HepG2 (cell line): Measurements from ENCODE around the gene RPRD2. TPM values are rescaled to one million over a fixed set of nuclear protein-coding genes. Genes with fewer than 3 reads are reported as not detected.

Source experiments
- ARNT ChIP-seq: fragments of 450-650 bp; IDR thresholded peaks from 2 replicates; pipeline ENCODE4 v1.6.1; 2017
- FOXM1 ChIP-seq: sonication (generic); formaldehyde crosslinking; IDR thresholded peaks from 2 replicates; pipeline ENCODE4 v1.5.0; 2020; ENCODE audit warnings: missing genetic modification reagents
- IKZF1 ChIP-seq: fragments of 450-650 bp; IDR thresholded peaks from 2 replicates; pipeline ENCODE4 v1.7.1; 2016
- MYNN ChIP-seq: sonication (generic); formaldehyde crosslinking; IDR thresholded peaks from 2 replicates; pipeline ENCODE4 v1.4.0; 2020; ENCODE audit warnings: mild to moderate bottlenecking, low read depth, missing genetic modification reagents
- NRL ChIP-seq: sonication (generic); formaldehyde crosslinking; IDR thresholded peaks from 2 replicates; pipeline ENCODE4 v1.5.0; 2020; ENCODE audit warnings: missing genetic modification reagents, mild to moderate bottlenecking, moderate library complexity, borderline replicate concordance
- PHF8 ChIP-seq: sonication (generic); formaldehyde crosslinking; IDR thresholded peaks from 2 replicates; pipeline ENCODE4 v1.5.0; 2020; ENCODE audit warnings: missing genetic modification reagents
- PPARG ChIP-seq: conservative IDR thresholded peaks from 2 replicates; pipeline ENCODE4 v1.6.1; 2016; ENCODE audit warnings: missing biosample characterization, missing genetic modification reagents
- SKI ChIP-seq: fragments of 450-650 bp; IDR thresholded peaks from one replicate; pipeline ENCODE4 v1.6.1; 2018; ENCODE audit warnings: mild to moderate bottlenecking; ENCODE audit not compliant: partially characterized antibody
- ZBTB8A ChIP-seq: sonication (generic); formaldehyde crosslinking; IDR thresholded peaks from 2 replicates; pipeline ENCODE4 v1.4.0; 2020; ENCODE audit warnings: mild to moderate bottlenecking, low read depth, missing genetic modification reagents, borderline replicate concordance
- ZKSCAN1 ChIP-seq: fragments of 150-350 bp; IDR thresholded peaks from 2 replicates; pipeline ENCODE4 v1.6.1; 2014; ENCODE audit warnings: low read length
- ZNF318 ChIP-seq: sonication (generic); formaldehyde crosslinking; IDR thresholded peaks from 2 replicates; pipeline ENCODE4 v1.4.0; 2020; ENCODE audit warnings: mild to moderate bottlenecking, missing genetic modification reagents
- ZNF354B ChIP-seq: sonication (generic); formaldehyde crosslinking; IDR thresholded peaks from 2 replicates; pipeline ENCODE4 v1.8.0; 2022; ENCODE audit warnings: mild to moderate bottlenecking, missing genetic modification reagents
- ZNF512B ChIP-seq: sonication (generic); formaldehyde crosslinking; IDR thresholded peaks from 2 replicates; pipeline ENCODE4 v1.5.1; 2020; ENCODE audit warnings: missing genetic modification reagents, mild to moderate bottlenecking, borderline replicate concordance
- ZNF557 ChIP-seq: sonication (generic); formaldehyde crosslinking; IDR thresholded peaks from 2 replicates; pipeline ENCODE4 v1.4.0; 2020; ENCODE audit warnings: missing genetic modification reagents
- ZNF768 ChIP-seq: sonication (generic); formaldehyde crosslinking; IDR thresholded peaks from 2 replicates; pipeline ENCODE4 v1.4.0; 2020; ENCODE audit warnings: missing genetic modification reagents
- ZNF777 ChIP-seq: sonication (generic); formaldehyde crosslinking; IDR thresholded peaks from 2 replicates; pipeline ENCODE4 v1.4.0; 2020; ENCODE audit warnings: missing genetic modification reagents
- ZNF782 ChIP-seq: sonication (generic); formaldehyde crosslinking; IDR thresholded peaks from 2 replicates; pipeline ENCODE4 v1.4.0; 2020; ENCODE audit warnings: missing genetic modification reagents, mild to moderate bottlenecking, borderline replicate concordance
- ZNF891 ChIP-seq: sonication (generic); formaldehyde crosslinking; IDR thresholded peaks from 2 replicates; pipeline ENCODE4 v1.5.0; 2020; ENCODE audit warnings: mild to moderate bottlenecking, missing genetic modification reagents
- ZSCAN30 ChIP-seq: sonication (generic); formaldehyde crosslinking; IDR thresholded peaks from 2 replicates; pipeline ENCODE4 v1.5.0; 2020; ENCODE audit warnings: mild to moderate bottlenecking, missing genetic modification reagents
- polyA plus RNA-seq, 8 experiments: library from polyadenylated mRNA; depleted of rRNA in 3 of 8; stranded (reverse) in 7 of 8; unstranded in 1 of 8; fragments of >200 nt; fragmentation: Illumina TruSeq in 4 of 8; extraction: Trizol in 4 of 8; gene quantifications; 2 replicates each; pipeline versions ENCODE4 v1.2.1 to v1.2.3, GENCODE V29; 2011 to 2016; ENCODE audit warnings: low read depth in 4 of 8, missing spikeins in 1 of 8, mixed read lengths in 1 of 8; ENCODE audit not compliant: insufficient read depth in 1 of 8
- total RNA-seq, 5 experiments: library from RNA; depleted of rRNA; stranded (reverse); fragments of >200 nt; fragmentation: Illumina TruSeq; extraction: Trizol; gene quantifications; 2 replicates each; pipeline ENCODE4 v1.2.3, GENCODE V29; 2016; ENCODE audit warnings: low read depth in 1 of 5

Gene RPRD2
- total and polyA plus RNA-seq, 2 of the 13 experiments (the other 11 are each of a cell fraction or from before 2014, with no cell fraction given) = 8.0 to 8.9 TPM

GRCh38 chr1:150515328-150516049 is 151.5 kb downstream of the RPRD2 start, which contains the start of gene FALEC (continued):
- TF ChIP-seq ZNF318 (CRISPR knock-in tag) (no peak), FOXM1 (CRISPR knock-in tag) (no peak), ZNF777 (CRISPR knock-in tag) (0 out of 2 replicates have a peak, but pooled peaks have one; percentile 23), PPARG (CRISPR knock-in tag) (no peak), ZKSCAN1 (no peak), ZSCAN30 (CRISPR knock-in tag) (no peak), ZNF782 (CRISPR knock-in tag) (0 out of 2 replicates have a peak, but pooled peaks have one; percentile 51), IKZF1 (no peak), ZNF768 (peak; percentile 64; the same call in 1 of the 2 replicates), ZNF557 (CRISPR knock-in tag) (no peak), ZBTB8A (CRISPR knock-in tag) (no peak; the same call in 1 of the 2 replicates), PHF8 (CRISPR knock-in tag) (peak; percentile 75), ZNF512B (no peak), MYNN (CRISPR knock-in tag) (no peak), ZNF354B (CRISPR knock-in tag) (no peak), SKI (peak; percentile 61), NRL (CRISPR knock-in tag) (no peak; the same call in 1 of the 2 replicates), ARNT (no peak), ZNF891 (CRISPR knock-in tag) (no peak)
